ENCODE data around the gene SYNE1.
"Not testable (repeated sequence)": the region's sequence is repeated elsewhere in the genome, so short reads cannot be mapped to it uniquely, and the experiment has no call there.

Gene SYNE1

GRCh38 chr6:152614776-152615175 lies 22.4 kb downstream of the SYNE1 start:
- not testable (repeated sequence) for DNase-seq (ENCODE audit: low spot score)

GRCh38 chr6:152609125-152609670 lies 28.0 kb downstream of the SYNE1 start:
- no peak for DNase-seq (ENCODE audit: low spot score)

GRCh38 chr6:152605941-152606340 lies 31.2 kb downstream of the SYNE1 start:
- no peak for DNase-seq (ENCODE audit: low spot score)

- no peak for DNase-seq (ENCODE audit: low spot score)
Measured at GRCh38 chr6:152605342-152605741, 31.8 kb downstream of the SYNE1 start.

- no peak for DNase-seq (ENCODE audit: low spot score)
Measured at GRCh38 chr6:152603911-152604310, 33.3 kb downstream of the SYNE1 start.

GRCh38 chr6:152600022-152600421 lies 37.1 kb downstream of the SYNE1 start:
- no peak for DNase-seq (ENCODE audit: low spot score)

- no peak for DNase-seq (ENCODE audit: low spot score)
Measured at GRCh38 chr6:152598901-152599537, 38.1 kb downstream of the SYNE1 start.

GRCh38 chr6:152598421-152598820 lies 38.7 kb downstream of the SYNE1 start:
- DNase-seq (ENCODE audit: low spot score): no peak

GRCh38 chr6:152596726-152597125 lies 40.4 kb downstream of the SYNE1 start:
- DNase-seq (ENCODE audit: low spot score): no peak

GRCh38 chr6:152595499-152595898 lies 41.7 kb downstream of the SYNE1 start:
- DNase-seq (ENCODE audit: low spot score): no peak

- DNase-seq (ENCODE audit: low spot score): no peak
Measured at GRCh38 chr6:152594701-152595100, 42.5 kb downstream of the SYNE1 start.

- no peak for DNase-seq (ENCODE audit: low spot score)
Measured at GRCh38 chr6:152588456-152588855, 48.7 kb downstream of the SYNE1 start.

GRCh38 chr6:152587473-152587872 lies 49.7 kb downstream of the SYNE1 start:
- no peak for DNase-seq (ENCODE audit: low spot score)

GRCh38 chr6:152585236-152585635 lies 51.9 kb downstream of the SYNE1 start:
- DNase-seq (ENCODE audit: low spot score): no peak

GRCh38 chr6:152583888-152584287 lies 53.3 kb downstream of the SYNE1 start:
- DNase-seq (ENCODE audit: low spot score): no peak

- no peak for DNase-seq (ENCODE audit: low spot score)
Measured at GRCh38 chr6:152576525-152576924, 60.6 kb downstream of the SYNE1 start.

GRCh38 chr6:152575621-152576150 lies 61.5 kb downstream of the SYNE1 start:
- DNase-seq (ENCODE audit: low spot score): no peak

GRCh38 chr6:152575161-152575560 lies 62.0 kb downstream of the SYNE1 start:
- no peak for DNase-seq (ENCODE audit: low spot score)

GRCh38 chr6:152573762-152574161 lies 63.4 kb downstream of the SYNE1 start:
- DNase-seq (ENCODE audit: low spot score): no peak

- no peak for DNase-seq (ENCODE audit: low spot score)
Measured at GRCh38 chr6:152572338-152573088, 64.6 kb downstream of the SYNE1 start.

- no peak for DNase-seq (ENCODE audit: low spot score)
Measured at GRCh38 chr6:152571943-152572337, 65.2 kb downstream of the SYNE1 start.

GRCh38 chr6:152571089-152571488 lies 66.1 kb downstream of the SYNE1 start:
- no peak for DNase-seq (ENCODE audit: low spot score)

All from CD4-positive, alpha-beta T cell treated with Interleukin-2 at 100 ng/mL for 4 hours (primary cell).